Keratinocyte (primary cell): ENCODE data around the gene ADAM19.

Experiments used
- CTCF ChIP-seq, 3 experiments: IDR thresholded peaks in 1 of 3; conservative IDR thresholded peaks in 1 of 3; optimal IDR thresholded peaks in 1 of 3; 2 replicates in 2 of 3; 3 replicates in 1 of 3; pipeline versions ENCODE3 to v1.5.1; 2011; ENCODE audit warnings: low read length in 3 of 3, mild to moderate bottlenecking in 3 of 3, moderate library complexity in 2 of 3, control low read depth in 1 of 3, inconsistent platforms in 1 of 3; ENCODE audit not compliant: insufficient read depth in 2 of 3; ENCODE audit errors: extremely low read depth in 1 of 3
- EZH2 ChIP-seq: IDR thresholded peaks from one replicate; pipeline ENCODE4 v1.6.1; 2012; ENCODE audit warnings: inconsistent platforms, mild to moderate bottlenecking, low read length, moderate library complexity

GRCh38 chr5:157548513-157549282 is 26.9 kb downstream of the ADAM19 start:
- TF ChIP-seq CTCF (optimal IDR thresholded peaks at IDR 0.05 in 1 of 3, IDR thresholded peaks at IDR 0.05 in 1 of 3, conservative IDR thresholded peaks at IDR 0.05 in 1 of 3; ENCODE audit: extremely low read depth in 1 of 3, insufficient read depth in 2 of 3, low read length in 3 of 3) (no peak), EZH2 (no peak)
